GM06990 (cell line): ENCODE measurements around the gene PFN3.
A peak's percentile ranks its signal among the peaks of the same experiment; 100 is the strongest.

Experiments
- DNase-seq: peaks from one replicate; pipeline ENCODE4 v3.0.0-alpha.2; 2011; ENCODE audit not compliant: insufficient read length; ENCODE audit errors: extremely low read depth
- H3K27me3 ChIP-seq: replicated peaks from 2 replicates; pipeline ENCODE4 v1.6.0; 2011; ENCODE audit warnings: low read length; ENCODE audit not compliant: control insufficient read depth, insufficient read depth
- H3K36me3 ChIP-seq: 2 replicates; pipeline ENCODE4 v1.5.1; 2011; ENCODE audit warnings: low read length; ENCODE audit not compliant: control insufficient read depth, insufficient read depth
- H3K4me3 ChIP-seq: replicated peaks from 2 replicates; pipeline ENCODE4 v1.5.1; 2011; ENCODE audit warnings: low read depth, mild to moderate bottlenecking, control low read depth, low read length
- CTCF ChIP-seq: IDR thresholded peaks from 2 replicates; pipeline ENCODE4 v1.5.1; 2011; ENCODE audit warnings: low read length, control low read depth, mild to moderate bottlenecking, inconsistent platforms; ENCODE audit not compliant: insufficient read depth, poor library complexity, severe bottlenecking

PFN3 gene

GRCh38 chr5:177437623-177438022 is 37.2 kb upstream of the PFN3 start:
- Histone ChIP-seq H3K27me3 (no peaks in the 10 kb centered on the region), H3K4me3 (no peak overlapping the region), H3K36me3 (peaks cover 65% of the 10 kb centered on the region)
- DNase-seq, result no peak
- no peak for TF ChIP-seq CTCF

GRCh38 chr5:177435847-177436536 is 35.5 kb upstream of the PFN3 start:
- TF ChIP-seq CTCF, result no peak
- peaks cover 61% of the 10 kb centered on the region for H3K36me3 ChIP-seq
- peak; percentile 17 for DNase-seq
- H3K4me3 ChIP-seq, result no peak overlapping the region
- no peaks in the 10 kb centered on the region for H3K27me3 ChIP-seq

GRCh38 chr5:177434942-177435738 is 34.7 kb upstream of the PFN3 start:
- peaks cover 55% of the 10 kb centered on the region for H3K36me3 ChIP-seq
- no peak for TF ChIP-seq CTCF
- no peak for DNase-seq
- no peak overlapping the region for H3K4me3 ChIP-seq
- H3K27me3 ChIP-seq, result no peaks in the 10 kb centered on the region

GRCh38 chr5:177434437-177434836 is 34.0 kb upstream of the PFN3 start:
- TF ChIP-seq CTCF, result no peak
- Histone ChIP-seq H3K4me3 (no peak overlapping the region), H3K36me3 (peaks cover 54% of the 10 kb centered on the region), H3K27me3 (no peaks in the 10 kb centered on the region)
- no peak for DNase-seq

- no peak for TF ChIP-seq CTCF
- H3K36me3 ChIP-seq, result peaks cover 54% of the 10 kb centered on the region
- H3K27me3 ChIP-seq, result no peaks in the 10 kb centered on the region
Measured at GRCh38 chr5:177433658-177434217, 33.3 kb upstream of the PFN3 start.

More at GRCh38 chr5:177433658-177434217, 33.3 kb upstream of the PFN3 start:
- no peak overlapping the region for H3K4me3 ChIP-seq
- peak; percentile 25 for DNase-seq
